ENCODE results near the gene SLC35D2.

SLC35D2 gene

DNA sequence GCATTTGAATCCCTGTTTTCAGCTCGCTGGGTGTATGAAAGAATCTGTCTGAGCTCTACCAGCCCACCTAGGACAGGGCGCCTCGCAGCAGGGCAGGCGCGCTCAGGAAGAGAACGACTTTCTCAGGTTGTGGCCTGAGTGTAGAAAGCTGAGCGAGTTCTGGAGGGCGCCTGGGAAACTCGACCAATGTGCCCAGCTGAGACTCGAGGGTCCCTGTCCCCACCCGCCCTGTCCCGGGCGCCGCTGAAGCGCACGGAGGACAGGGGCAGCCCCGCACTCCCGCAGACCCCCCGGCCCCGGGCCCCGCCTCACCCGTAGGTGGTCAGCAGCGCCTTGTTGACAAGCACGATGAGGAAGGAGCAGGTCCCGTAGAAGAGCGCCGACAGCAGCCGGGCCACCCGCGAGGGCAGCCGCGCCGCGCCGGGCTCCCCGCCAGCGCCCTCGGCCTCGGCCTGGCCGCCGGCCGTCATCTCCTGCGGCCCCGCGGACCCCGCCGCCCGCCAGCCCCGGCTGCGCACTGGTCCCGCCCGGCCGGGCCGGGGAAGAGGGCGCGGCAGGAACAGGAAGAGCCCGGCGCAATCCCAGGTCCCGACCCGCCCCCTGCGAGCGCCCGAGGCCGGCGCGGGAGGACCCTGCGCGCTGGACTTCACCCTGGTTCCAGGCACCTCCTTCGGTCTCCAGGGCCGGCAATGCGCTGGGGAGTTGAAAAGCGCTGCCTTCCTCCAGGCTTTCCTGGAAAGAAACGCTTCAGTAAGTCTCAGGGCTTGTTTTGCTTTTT is at the start of gene SLC35D2:
TSS of gene SLC35D2 (minus strand) at position 547 of the 778 bp plus-strand sequence. CDS start at position 470, 77 bp downstream.
- no peak for DNase-seq

DNA sequence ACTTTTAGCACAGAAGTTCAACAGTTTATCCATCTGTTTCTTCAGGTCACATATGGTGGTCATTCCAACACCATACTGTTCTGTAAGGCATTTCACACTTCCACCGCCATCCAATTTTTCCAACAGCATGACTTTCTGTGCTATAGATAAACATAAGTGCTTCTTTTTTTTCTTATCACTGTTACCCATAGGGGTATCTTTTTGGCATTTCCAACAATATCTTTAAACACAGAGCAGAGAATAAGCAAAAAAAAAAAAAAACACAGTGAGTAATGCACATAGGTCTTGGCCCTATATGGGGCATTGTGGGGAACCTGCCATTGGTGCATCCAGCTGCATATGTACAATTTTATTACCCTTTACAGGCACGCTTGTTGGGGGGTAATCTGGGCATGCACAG is 46.9 kb upstream of the SLC35D2 start:
- DNase-seq: no peak

DNA sequence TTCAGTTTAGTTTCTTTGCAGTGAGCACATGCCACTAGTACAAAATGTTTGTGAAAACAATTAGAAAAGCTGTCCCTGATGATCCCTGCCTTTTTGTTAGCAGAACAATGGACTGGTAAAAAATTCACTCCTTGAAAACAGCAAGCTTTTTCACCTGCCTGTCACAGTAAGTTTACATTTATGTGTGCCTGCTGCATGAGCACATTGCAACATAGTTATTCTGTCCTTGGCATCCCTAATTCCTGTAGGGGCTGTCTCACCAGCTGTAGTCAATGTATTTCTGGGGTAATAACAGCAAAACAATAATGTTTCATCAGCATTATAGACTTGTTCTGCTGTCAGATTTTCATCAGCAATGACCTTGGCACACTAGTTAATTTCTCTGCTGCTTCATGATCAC is 46.2 kb upstream of the SLC35D2 start:
- no peak for DNase-seq

DNA sequence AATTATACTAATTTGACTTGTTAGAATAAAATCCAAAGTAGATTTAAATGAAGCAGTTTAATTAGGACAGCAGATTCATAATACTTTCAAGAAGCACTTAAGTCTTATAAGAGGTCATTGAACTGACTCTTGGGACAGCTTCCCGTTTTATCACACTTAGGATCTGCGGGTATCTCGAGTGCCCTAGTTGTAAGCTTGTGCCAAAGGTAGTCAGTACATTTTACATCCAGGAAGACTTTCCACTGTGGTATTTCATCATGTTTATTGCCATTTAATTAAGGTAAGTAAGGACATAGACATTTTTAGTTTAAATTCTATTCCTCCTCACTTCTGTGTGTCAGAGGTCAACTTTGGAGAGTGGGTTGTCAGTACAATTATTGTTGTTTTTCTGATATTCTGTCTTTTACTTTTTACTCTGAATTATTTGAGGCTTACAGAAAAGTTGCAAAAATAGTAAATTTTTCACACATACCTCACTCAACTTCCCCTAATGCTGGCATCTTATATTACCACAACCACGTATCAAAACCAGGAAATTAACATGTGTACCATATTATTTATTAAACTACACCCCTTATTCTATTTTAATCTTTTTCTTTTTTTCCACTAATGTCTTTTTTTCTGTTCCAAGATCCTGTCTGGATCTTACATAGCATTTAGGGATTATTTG is 42.1 kb upstream of the SLC35D2 start:
- no peak for DNase-seq

DNA sequence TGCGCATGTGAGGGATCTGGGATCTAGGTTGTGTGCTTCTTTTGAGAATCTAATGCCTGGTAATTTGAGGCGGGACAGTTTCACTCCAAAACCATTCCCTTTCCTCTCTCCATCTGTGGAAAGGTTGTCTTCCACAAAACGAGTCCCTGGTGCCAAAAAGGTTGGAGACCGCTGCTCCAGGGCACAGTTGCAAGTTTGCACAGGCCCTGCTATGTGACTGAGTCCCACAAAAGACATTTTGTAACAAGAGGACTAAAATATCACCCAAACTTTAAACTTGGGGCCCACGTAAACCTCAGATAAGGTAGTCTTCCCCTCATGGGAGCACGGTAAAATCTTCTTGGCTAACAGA is 40.5 kb upstream of the SLC35D2 start:
- no peak for DNase-seq

DNA sequence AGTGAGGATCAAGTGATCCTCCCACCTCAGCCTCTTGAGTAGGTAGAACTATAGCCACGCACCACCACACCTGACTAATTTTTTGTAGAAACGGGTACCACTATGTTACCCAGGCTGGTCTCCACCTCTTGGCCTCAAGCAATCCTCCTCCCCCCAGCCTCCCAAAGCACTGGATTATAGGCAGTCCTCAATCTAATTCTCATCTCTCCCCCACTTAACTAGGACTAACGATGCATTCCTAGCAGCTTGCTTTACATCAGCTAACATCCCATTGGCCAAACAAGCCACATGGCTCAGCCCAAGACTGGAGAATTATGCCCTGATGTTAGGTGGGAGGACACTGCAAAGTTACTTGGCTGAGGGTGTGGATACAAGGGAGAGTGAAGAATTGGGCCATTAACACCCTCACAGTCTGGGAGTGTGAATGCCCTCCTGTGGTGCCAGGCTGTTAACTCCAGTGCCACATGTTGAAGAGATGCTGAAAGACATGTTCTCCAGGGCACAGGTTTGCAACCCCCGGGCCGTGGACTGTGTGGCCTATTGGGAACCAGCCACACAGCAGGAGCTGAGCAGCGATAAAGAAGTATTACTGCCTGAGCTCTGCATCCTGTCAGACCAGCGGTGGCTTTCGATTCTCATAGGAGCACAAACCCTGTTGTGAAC is 39.9 kb upstream of the SLC35D2 start:
- no peak for DNase-seq

DNA sequence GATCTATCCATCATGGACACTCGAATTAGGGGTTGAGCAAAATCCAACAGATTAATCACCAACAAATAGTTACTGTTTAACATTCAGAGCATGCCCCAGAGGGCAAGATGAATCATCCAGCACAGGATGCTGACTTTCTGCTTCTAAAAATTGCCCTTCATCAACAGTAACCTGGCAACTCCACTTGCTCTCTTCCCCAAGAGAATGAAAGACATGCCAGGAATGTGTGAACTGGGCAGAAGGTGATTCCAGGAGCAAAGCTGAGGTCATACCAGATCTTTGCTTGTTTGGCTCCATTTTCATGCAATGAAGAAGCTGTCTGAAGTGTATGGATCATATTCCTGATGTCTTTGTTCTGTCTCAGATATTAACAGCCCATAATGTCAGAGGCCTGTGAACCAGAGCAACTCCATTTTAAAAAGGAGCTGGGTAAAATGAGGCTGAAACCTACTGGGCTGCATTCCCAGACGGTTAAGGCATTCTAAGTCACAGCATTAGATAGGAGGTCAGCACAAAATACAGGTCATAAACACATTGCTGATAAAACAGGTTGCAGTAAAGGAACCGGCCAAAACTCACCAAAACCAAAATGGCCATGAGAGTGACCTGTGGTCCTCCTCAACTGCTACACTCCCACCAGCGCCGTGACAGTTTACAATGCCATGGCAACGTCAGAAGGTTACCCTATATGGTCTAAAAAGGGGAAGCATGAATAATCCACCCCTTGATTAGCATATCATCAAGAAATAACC is 37.1 kb upstream of the SLC35D2 start:
- DNase-seq: no peak

DNA sequence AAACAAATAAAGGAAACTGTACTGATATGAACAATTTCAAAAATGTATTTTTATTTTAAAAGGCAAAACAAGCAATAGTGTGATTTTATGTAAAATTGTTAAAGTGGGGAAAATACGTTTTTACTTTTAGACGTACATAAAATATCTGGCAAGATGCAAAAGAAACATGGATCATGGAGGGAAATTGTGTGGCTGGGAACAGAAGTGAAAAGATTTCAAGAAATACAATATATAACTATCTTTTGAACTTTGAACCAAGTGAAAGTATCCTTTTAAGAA is 36.1 kb upstream of the SLC35D2 start:
- no peak for DNase-seq

DNA sequence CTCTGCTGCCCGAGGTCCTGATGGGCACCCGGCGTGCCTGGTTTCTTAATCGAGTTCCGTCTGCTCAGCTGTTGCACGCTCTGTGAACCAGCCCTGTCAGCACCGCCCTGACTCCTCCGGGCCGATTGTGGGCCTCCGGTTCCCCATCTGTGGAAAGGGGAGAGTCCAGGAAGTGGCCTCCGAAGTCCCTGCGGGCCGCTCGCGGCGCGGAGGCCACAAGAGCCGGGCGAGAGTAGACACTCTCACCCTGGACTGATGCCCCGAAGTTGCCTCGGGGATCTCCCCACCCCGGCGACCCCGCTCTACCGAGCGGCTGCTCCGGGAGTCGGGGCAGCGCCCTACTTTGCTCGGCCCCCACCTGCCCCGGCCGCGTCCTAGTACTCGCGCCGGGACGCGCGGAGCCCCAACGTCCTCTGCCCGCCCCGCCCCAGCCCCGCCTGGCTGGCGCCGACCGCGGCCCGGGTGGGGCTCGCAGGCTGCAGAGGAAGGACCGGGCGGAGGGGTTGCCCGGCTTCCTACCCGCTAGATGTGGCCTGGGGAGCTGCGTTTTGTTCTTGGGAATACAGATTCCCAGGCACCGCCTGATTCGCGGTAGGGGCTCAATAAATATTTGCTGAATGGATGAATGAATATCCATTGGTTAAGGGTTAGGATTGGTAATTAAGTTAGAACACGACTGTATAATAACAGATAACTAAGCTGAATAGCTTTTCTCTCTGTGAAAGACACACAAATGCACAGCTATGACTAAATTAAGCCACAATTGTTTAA is 35.6 kb upstream of the SLC35D2 start:
- no peak for DNase-seq

DNA sequence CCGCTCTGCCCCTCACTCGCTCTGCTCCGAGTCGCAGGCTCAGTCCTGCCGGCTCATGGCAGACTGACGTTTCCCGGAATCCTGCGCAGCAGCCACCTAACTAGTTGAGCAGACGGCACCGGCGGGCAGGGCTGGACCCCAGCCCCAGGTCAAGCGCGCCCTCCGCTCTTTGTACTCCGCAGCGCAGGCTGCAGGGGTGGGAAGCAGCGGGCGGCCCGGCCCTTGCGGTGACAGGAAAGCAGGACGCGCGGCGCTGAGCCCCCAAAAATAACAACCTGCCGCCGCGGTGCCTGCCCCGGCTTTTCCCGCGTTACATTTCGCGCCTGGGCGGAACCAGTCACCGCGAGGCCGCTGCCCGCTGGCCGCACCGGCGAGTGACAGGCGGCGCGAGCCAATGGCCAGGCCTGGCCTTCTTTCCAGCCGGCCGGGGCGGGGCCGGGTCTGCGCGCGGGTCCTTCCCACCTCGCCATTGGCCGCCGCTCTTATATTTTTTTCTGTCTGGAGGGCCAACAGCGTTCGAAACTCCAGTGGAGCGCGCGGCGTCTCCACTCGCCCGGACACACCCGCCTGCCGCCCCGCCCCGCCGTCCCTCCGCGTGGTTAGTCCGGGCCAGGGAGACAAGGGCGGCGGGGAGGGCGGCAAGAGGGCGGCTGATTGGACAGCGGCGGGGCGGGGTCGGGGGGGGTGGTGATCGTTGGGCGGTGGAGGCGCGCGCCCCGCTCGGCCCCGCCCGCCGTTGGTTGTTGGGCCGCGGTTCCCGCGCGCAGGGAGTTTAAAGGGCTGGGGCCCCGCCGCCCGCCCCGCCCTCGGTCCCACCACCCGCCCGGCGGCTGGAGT is 34.8 kb upstream of the SLC35D2 start, which contains the start of gene ZNF367:
TSS of gene ZNF367 (minus strand) at position 288 of the 837 bp plus-strand sequence. CDS start 338 bp downstream, outside the sequence.
- peak; percentile 76 to 95 (median 86) for DNase-seq

DNA sequence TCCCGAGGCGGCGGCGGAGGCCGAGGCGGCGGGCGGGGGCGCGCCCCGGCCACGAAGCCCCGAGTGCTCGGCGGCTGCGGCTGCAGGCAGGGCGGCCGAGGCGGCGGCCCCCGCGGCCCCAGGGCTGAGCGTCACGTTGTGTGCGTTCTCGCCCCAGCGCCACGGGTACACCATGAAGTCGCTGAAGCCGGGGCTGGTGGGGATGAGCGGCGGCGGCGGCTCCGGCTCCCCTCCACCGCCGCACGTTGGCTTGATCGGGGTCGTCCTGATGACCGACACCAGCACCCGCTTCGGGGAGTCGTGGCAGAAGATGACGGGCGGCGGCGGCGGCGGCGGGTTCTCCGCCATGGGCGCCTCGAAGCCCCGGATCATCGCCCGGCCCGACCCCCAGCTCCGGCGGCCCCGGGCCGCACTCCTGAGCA is 34.2 kb upstream of the SLC35D2 start:
- peak in 3 of 4 experiments; percentile 33 to 42 (median 37) for DNase-seq

DNA sequence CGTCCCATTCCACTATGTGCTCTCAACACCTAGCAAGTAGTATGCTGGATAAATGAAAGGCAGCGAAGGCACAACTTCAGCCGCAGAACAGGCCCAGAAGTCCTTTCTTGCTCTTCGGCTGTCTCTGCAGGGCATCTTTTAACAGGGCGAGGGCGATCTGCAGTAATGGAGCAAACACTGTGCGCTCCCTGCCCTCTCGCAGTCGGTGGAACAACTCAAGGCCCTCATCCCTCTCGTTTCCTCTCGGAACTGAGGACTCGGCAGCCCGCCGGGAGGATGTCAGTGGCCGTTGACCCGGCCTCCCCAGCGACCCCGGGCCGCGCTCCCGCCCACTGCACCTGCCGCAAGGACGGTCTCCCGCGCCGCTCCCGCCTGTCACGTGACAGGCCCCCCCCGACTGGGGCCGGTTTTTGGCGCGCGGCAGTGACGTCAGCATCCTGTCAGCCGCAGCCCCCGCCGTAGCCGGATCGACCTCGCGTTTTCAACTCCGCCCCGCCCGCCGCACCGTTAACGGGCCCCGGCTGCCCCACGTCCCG is 33.6 kb upstream of the SLC35D2 start:
- peak; percentile 79 to 88 (median 84) for DNase-seq

DNA sequence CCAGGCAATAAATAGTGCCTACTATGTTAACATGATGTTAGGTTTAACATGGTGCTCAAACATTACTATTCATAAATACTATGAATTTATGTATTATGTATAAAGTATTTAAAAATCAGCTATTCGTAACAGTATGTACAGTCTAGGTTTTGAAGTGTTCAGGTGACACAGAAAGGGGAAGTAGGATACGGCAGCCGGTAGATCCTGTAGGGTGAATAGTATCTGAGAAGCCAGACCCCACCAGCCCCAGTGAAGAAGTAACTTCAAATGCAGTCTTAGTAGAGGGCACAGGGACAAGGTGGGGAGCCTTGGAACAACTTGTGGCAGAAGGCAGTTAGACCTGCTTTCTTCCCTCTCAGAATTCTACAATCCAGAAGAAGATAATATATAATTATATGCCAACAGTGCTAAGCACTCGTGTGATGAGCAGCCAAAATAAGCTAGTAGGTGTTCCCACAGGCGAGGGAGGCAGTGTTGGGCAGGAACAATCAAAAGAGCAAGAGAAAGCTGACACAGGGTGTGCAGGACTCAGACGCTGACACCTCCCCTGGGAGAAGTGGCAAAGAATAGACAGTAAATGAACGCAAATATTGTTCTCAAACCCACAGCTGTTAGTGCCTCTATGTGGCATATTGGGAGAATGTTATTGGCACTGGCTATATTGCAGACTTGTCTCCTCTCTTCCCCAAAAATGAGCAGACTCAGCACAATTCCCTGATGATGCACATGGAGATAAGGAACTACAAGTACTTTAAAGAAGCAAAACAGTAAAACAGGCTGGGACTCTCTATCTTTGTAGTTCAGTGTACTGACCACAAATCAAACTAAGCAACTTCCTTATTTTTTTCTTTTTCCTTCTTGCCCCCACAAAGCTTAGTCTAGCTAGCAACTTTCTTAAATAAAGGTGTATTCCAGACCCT is 30.1 kb upstream of the SLC35D2 start:
- no peak for DNase-seq

DNA sequence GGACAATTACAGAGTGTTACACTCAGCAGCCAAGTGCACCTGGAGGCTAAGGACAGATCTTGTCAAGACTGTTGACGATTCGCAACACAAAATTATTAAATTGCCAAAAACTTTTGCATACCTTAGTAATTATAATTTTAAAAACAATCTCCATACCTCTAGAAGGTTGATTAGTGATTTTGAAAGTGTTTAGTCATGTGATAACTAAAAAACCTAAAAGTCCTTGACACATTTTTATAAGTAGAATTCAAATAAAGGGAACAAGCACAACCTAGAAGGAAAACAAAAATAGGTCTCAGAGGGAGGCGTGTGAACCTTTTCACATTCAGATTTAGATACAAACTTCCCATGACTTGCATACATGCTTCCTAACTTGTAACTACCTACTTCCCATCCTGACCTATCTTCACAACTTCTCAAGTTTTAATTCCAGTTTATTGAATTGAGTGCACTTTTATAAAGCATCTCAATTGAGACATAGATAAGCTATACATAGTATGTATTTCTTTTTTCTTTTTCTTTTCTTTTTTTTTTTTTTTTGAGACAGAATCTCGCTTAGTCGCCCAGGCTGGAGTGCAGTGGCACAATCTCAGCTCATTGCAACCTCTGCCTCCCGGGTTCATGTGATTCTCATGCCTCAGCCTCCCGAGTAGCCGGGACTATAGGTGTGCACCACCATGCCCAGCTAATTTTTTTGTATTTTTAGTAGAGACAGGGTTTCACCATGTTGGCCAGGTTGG is 28.8 kb upstream of the SLC35D2 start:
- no peak for DNase-seq

DNA sequence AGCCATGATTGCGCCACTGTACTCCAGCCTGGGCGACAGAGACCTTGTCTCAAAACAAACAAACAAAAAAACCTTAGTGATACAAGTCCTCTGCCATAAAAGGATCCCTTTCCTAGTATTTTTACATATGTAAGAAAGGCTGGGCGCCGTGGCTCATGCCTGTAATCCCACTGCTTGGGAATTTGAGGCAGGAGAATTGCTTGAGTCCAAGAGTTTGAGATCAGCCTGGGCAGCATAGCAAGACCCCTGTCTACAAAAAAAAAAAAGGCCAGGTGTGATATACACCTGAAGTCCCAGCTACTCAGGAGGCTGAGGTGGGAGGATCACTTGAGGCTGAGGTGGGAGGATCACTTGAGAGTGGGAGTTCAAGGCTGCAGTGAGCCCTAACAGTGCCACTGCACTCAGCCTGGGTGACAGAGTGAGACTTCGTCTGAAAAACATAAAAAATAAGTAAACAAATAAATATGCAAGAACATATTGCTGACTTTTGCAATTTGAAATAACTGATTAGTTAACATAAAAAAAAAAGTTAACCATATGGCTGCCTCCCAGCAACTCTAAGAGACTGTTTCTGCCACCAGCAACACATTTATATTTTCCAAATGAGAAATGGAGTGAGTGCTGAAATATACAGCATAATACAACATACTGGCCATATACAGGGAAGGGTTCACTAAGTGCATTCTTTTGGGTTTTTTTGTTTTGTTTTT is 27.8 kb upstream of the SLC35D2 start:
- DNase-seq: no peak

DNA sequence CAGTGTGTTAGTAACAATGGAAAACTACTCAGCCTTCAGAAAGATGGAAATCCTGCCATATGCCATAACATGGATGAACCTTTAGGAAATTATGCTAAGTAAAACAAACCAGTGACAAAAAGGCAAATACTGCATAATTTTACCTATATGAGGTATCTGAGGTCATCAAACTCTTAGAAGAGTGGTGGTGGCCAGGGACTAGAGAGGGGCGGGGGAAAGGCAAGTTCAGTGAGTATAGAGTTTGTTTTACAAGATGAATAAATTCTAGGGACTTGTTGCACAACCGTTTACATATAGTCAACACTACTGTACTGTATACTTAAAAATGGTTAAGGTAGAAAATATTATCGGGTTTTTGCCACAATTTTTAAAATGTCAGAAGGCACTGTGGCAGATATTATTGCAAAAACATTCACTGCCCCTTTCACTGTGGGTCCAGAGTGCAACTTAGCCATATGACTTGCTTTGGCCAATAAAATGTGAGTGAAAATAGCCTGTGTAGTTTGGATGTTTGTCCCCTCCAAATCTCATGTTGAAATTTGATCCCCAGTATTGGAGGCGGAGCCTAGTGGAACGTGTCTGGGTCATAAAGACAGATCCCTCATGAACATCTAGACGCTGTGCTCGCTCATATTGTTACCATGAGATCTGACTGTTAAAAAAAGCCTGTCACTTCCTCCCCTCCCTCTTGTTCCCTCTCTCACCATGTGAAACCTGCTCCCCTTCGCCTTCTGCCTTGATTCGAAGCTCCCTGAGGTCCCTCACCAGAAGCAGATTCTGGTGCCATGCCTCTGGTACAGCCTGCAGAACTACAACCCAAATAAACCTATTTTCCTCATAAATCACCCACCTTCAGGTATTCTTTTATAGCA is 25.1 kb upstream of the SLC35D2 start:
- no peak for DNase-seq

DNA sequence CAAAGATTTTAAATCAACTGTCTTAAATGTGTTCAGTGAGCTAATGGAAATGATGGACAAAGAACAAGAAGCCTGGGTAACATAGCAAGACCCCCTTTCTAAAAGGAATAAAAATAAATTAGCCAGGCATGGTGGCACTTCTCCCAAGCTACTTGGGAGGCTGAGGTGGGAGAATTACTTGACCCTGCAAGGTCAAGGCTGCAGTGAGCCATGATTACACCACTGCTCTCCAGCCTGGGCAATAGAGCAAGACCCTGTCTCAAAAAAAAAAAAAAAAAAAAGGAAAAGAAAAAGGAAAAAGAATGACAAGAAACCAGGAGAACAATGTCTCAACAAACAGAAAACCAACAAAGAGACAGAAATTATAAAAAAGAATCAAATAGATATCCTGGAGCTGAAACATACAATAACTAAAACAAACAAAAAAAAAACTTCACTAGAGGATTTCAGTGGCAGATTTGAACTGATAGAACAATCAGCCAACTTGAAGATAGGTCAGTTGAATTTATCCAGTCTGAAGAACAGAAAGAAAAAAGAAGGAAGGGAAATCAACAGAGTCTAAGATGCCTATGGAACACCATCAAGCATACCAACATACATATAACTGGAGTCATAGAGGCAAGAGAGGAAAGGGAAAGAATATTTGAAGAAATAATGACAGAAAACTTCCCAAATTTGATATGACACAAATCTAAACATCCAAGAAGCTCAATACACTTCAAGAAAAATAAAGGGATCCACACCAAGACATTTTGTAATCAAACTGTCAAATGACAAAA is 16.8 kb upstream of the SLC35D2 start:
- DNase-seq: no peak
